GM21786 (cell line): ENCODE data around the gene RPL32.
"Not testable (repeated sequence)": the region's sequence is repeated elsewhere in the genome, so short reads cannot be mapped to it uniquely, and the experiment has no call there.

ENCODE experiments used
- ATAC-seq: cut with Tn5 transposase; IDR thresholded peaks from one replicate; pipeline ENCODE4 v1.9.1; 2021; ENCODE audit not compliant: unreplicated experiment

The RPL32 gene

DNA sequence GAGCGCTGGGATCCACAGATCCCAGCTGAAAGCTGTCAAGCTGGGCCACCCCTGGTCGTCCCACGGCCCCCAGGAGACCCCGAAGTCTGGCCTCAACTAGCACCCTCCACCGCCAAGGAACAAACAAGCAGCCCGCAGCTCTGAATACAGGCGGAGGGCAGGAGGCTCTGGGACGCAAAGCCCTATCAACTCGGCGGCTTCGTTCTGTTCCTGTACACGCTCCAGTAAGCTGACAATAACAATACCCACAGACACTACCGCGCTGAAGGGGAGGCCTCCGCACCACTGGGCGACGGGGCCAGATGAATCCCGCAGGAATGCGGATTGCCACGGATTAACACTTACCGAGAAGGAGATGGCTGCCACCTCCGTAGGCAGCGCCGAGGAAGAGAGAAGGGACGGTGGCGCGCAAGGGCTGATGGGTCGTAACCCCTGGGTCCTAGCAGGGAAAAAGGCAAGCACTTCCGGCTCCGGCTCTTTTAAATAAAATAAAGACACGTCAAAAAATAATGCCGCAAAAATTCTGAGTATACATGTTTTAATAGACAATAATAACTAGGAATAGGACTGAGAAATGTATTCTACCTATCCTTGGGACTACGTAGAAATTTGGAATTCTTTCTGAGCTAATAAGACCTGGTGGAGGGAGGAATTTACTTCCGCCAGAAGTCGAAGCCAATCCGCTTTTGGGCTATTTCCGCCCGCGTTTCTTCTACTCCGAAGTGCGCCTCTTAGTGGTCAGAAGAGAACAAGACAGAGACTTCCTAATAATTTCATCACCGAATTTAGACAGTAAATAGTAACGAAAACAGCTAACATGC, at the start of gene RPL32:
TSS of gene RPL32 (minus strand) at position 417 of the 821 bp plus-strand sequence. CDS start 1,328 bp downstream, outside the sequence.
- ATAC-seq: peak; percentile 85

DNA sequence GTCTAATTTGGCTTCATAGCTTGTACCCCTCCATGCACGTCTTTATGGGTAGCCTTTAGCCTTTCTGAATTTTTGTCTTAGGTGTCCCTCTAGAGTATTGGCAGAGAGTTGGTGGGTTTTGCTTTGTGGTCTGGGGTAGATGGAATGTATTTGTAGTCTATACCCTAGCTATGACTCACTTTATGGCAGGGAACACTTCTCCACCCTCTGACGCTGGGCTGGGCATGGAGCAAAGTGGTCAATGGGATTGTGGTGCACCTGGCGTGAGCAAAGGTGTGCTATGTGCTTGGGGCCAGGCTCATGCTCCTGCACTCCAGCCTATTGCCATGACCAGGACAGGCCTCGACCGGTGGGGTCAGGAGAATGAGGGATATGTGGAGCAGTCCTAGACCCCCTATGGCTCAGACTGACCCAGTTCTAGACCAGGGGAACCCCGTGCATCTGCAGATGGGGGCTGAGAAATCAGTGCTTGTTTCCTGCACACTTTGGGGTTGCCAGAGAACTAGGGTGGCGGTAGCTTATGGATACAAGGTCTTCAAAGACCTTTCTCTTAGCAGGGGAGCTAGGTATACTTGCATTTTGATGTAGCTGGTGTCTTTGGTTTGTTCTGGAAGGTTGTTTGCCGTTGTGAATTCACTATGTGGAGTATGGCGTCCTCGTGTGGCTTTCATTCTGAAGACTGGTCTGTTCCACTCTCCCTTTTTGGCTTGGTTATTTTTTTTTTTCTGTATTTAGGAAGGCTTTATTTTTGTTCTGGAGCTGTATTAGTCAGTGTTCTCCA, 49.4 kb upstream of the RPL32 start:
- no peak for ATAC-seq

- ATAC-seq: no peak
Observed at GRCh38 chr3:12886736-12887135, 45.4 kb upstream of the RPL32 start.

DNA sequence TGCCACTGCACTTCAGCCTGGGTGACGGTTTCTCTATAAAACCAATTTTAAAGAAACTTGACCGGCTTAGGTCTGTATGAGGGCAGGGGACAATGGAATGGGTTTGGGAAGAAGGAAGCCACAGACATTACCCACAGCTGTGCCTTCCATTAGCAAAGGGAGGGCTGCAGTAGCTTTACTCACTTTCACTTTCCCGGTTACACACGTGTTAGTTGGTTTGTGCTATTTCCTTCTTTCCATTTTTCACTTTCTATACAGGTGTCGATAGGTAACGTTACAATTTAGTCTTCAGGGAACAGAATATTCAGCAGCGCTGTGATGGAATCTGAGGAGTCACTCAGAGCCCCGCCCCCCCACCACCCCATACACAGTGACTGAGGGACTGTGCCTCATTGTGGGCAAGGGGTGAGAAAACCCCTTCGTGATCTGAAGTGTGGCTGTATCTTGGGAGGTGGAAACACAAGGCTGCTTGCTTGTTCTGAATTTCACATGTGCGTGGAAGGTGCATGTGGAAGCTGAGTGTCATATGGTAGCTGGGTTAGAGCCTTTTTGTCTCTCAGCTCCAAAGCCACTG, 44.8 kb upstream of the RPL32 start:
- peak; percentile 40 for ATAC-seq

- no peak for ATAC-seq
Observed at GRCh38 chr3:12885583-12885930, 44.2 kb upstream of the RPL32 start.

GRCh38 chr3:12884790-12885582, 43.6 kb upstream of the RPL32 start:
- no peak for ATAC-seq

DNA sequence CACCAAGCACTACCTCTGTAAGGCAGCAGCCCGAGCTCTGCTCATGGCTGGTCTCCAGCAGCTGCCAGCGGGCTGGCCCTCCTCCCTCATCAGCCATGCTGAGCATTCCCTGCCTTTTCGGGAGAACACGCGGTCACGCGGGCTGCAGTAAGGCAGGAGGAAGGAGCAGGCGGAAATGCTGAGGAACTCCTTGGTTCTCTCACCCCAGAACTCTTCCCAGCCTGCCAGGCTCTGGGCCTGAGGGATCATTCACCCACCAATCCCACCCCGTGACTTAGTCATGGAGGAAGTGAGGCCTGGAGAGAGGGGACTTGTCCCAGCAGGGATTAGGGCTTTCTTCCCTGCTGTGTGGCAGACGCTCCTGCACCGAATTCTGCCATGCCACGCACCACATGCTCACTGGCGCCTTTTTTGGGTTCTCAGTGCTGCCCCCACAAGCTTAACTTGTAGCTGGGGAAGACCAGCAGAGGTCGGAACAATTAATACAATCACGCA, 42.9 kb upstream of the RPL32 start:
- ATAC-seq: no peak

DNA sequence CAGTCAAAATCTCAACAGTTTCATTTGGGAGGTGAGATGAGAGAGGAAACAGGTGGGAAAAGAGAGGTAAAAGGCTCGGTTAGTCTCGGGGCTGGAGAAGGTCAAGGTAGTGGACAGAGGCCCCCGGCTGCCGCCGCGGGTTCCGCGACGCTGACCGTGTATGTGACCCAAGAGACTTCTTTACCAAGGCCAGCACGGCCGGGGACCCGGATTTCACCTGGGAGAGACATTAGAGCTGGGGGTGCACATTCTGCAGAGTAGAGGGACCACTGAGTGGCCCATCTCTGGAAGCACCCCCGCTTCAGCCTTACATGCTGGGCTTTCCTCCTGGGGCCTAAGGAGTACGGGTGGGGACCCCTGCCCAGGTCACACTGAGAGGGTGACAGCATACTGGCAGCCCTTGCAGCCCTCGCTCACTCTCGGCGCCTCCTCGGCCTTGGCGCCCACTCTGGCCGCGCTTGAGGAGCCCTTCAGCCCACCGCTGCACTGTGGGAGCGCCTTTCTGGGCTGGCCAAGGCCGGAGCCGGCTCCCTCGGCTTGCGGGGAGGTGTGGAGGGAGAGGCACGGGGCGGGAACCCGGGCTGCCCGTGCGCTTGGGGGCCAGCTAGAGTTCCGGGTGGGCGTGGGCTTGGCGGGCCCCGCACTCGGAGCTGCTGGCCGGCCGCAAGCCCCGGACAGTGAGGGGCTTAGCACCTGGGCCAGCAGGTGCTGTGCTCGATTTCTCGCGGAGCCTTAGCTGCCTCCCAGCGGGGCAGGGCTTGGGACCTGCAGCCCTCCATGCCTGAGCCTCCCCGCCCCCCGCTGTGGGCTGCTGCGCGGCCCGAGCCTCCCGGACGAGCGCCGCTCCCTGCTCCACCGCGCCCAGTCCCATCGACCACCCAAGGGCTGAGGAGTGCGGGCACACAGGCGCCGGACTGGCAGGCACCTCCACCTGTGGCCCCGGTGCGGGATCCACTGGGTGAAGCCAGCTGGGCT, 41.3 kb upstream of the RPL32 start:
- no peak for ATAC-seq

- peak; percentile 63 for ATAC-seq
Observed at GRCh38 chr3:12881858-12882257, 40.5 kb upstream of the RPL32 start.

- no peak for ATAC-seq
Observed at GRCh38 chr3:12879191-12879815, 37.9 kb upstream of the RPL32 start.

DNA sequence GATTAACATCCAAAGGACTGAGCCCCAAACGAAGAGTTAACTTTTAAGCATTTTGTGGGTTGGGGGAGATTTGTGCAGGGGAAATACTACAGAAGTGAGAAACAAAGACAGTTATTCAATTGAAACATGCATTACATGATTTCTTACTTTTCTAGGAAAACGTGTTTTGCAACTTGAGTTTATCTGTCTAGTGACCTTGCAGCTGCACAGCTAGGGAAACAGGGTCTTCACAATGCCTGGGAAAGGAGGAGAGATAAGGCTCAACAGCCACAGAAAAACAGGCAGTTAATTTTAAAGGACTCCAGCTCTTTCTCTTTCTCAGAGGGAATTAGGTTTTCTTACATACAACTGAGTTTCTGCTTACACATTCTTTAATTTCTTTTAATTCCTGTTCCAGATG, 37.4 kb upstream of the RPL32 start:
- ATAC-seq: not testable (repeated sequence)

- no peak for ATAC-seq
Observed at GRCh38 chr3:12878141-12878574, 36.8 kb upstream of the RPL32 start.

- ATAC-seq: no peak
Observed at GRCh38 chr3:12877040-12877439, 35.7 kb upstream of the RPL32 start.

GRCh38 chr3:12875857-12876836, 34.8 kb upstream of the RPL32 start:
- ATAC-seq: no peak

GRCh38 chr3:12871404-12871983, 30.1 kb upstream of the RPL32 start:
- no peak for ATAC-seq

DNA sequence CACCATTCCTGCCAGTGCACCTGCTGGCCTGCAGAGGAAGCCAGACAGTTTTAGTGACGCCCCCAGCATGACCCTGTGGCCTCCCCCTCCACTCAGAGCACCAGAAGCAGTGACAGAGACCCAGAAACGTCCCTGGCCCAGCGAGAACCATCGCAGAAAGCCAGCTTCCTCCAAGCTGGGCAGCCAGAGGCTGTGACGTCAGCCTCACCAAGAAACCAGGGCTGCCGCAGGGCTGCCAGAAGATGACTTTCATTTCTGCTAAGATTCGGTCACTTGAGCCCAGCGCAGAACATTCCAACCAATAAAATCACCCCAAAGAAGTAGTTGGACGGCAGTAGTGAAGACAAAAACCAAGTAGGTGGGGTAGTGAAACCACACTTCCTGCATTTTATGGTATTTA, 29.6 kb upstream of the RPL32 start:
- no peak for ATAC-seq

DNA sequence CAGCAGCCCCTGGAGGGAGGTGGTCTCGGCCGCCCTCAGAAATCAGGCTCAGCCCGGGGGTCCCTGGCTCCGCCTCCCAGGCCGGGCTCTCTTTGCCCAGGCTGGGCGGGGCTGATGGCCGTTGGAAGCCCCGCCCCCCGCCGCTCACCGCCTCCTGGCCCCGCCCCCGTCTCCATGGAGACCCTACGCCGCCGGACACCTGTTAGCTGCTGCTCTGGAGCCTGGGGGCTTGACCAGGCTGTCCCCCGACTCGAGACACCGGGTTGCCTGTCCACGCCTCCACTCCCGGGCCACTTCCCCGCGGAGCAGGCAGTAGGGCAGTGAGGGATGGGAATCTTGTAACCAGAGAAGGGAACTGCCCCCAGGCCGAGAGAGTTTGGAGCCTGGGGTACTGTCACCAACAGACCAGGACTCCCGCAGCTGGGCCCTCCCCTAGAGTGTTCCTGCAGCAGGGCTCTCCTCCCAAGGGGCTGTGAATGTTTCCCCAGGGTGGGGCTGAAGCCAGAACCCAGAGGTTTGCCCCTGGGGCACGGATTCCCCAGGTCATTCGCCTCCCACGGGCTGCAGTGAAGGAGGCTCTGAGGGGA, 27.8 kb upstream of the RPL32 start:
- peak; percentile 65 for ATAC-seq
